Adrenal gland (tissue), 12 donors: ENCODE results near the gene HIPK4. TPM values are rescaled to one million over a fixed set of nuclear protein-coding genes. Genes with fewer than 3 reads are reported as not detected.

Source experiments
- DNase-seq, 7 donors: peaks; one replicate each; pipeline ENCODE4 v3.0.0-alpha.2; 2019 to 2020
- H3K27ac ChIP-seq, 5 donors: fragments of 200-600 bp; sonication (generic) in 4 of 5; 1 replicate in 3 of 5; 2 replicates in 2 of 5; pipeline versions ENCODE4 v1.5.1 to v1.8.0; 2016 to 2020; ENCODE audit warnings: mild to moderate bottlenecking in 1 of 5
- H3K27me3 ChIP-seq: fragments of 200-600 bp; 2 replicates; pipeline ENCODE4 v1.8.0; 2021
- H3K36me3 ChIP-seq, 2 donors: fragments of 200-600 bp; replicated peaks in 1 of 2; 1 replicate in 1 of 2; 2 replicates in 1 of 2; pipeline versions ENCODE4 v1.5.1 to v1.8.0; 2018 to 2022
- H3K4me1 ChIP-seq, 2 donors: fragments of 200-600 bp; replicated peaks in 1 of 2; 1 replicate in 1 of 2; 2 replicates in 1 of 2; pipeline versions ENCODE4 v1.5.1 to v1.8.0; 2018 to 2021
- H3K4me3 ChIP-seq, 4 donors: fragments of 200-600 bp; sonication (generic) in 3 of 4; one replicate each; pipeline ENCODE4 v1.5.1; 2016 to 2018
- H3K9me3 ChIP-seq, 3 donors: fragments of 200-600 bp; sonication (generic) in 1 of 3; replicated peaks in 1 of 3; 1 replicate in 2 of 3; 2 replicates in 1 of 3; pipeline versions ENCODE4 v1.5.1 to v1.8.0; 2016 to 2021
- CTCF ChIP-seq, 6 experiments: fragments of 450-650 bp in 4 of 6; fragments of 200-600 bp in 2 of 6; sonication (generic) in 1 of 6; IDR thresholded peaks; 1 replicate in 5 of 6; 2 replicates in 1 of 6; pipeline versions ENCODE4 v1.5.1 to v1.8.0; 2016 to 2021; ENCODE audit warnings: antibody characterized with exemption in 6 of 6, mild to moderate bottlenecking in 2 of 6, moderate library complexity in 1 of 6
- POLR2A ChIP-seq, 2 donors: fragments of 450-650 bp; IDR thresholded peaks; one replicate each; pipeline ENCODE4 v1.6.1; 2017; ENCODE audit warnings: antibody characterized with exemption in 2 of 2, mild to moderate bottlenecking in 2 of 2, moderate library complexity in 1 of 2
- WGBS, 4 donors: extraction: QIAGEN DNeasy Blood & Tissue Kit in 2 of 4; methylation state at CpG; one replicate each; pipeline versions ENCODE4 v1.1.5 to v1.1.7; 2013 to 2017; 5-methylcytosine and 5-hydroxymethylcytosine counted together
- intact Hi-C, 2 donors: fragments of 100-400 bp; cut with DNase I; formaldehyde crosslinking; loops; one replicate each; pipeline versions ENCODE4 v1.14.1 to v1.15.0; 2022 to 2023
- polyA plus RNA-seq, 3 donors: library from polyadenylated mRNA; stranded (reverse); fragments of 200-250 nt in 2 of 3; fragments of 350-450 nt in 1 of 3; fragmentation: Illumina TruSeq in 1 of 3; extraction: RNeasy Lipid Tissue Mini Kit (QIAGEN cat#74804) in 1 of 3; gene quantifications; one replicate each; pipeline ENCODE4 v1.2.3, GENCODE V29; 2013 to 2014
- total RNA-seq, 9 donors: library from RNA; depleted of rRNA in 4 of 9; stranded (reverse); fragments of >200 nt in 4 of 9; fragments of 120-200 nt in 1 of 9; fragmentation: NEBNext Ultra II Directional in 1 of 9; extraction: Animal tissue kit (Norgen Biotek cat#: 25700) in 1 of 9; gene quantifications; one replicate each; pipeline versions ENCODE4 v1.1.0 to v1.2.4, GENCODE V29; 2013 to 2023
- donor health status: healthy with polysubstance abuse.
- donor health status: Bipolar disorder and iron deficiency.
- donor health status: DM: yes; HTN: yes; CAD: no.
- donor health status: DM: no; HTN: no; CAD: no.
- donor health status: DM: no; HTN: no; CAD: no.
- donor health status: DM: yes; HTN: yes; CAD: no.

HIPK4 gene
- total and polyA plus RNA-seq, 12 donors, result 0.06 to 0.34 (median 0.20) TPM; not detected in 3

DNA sequence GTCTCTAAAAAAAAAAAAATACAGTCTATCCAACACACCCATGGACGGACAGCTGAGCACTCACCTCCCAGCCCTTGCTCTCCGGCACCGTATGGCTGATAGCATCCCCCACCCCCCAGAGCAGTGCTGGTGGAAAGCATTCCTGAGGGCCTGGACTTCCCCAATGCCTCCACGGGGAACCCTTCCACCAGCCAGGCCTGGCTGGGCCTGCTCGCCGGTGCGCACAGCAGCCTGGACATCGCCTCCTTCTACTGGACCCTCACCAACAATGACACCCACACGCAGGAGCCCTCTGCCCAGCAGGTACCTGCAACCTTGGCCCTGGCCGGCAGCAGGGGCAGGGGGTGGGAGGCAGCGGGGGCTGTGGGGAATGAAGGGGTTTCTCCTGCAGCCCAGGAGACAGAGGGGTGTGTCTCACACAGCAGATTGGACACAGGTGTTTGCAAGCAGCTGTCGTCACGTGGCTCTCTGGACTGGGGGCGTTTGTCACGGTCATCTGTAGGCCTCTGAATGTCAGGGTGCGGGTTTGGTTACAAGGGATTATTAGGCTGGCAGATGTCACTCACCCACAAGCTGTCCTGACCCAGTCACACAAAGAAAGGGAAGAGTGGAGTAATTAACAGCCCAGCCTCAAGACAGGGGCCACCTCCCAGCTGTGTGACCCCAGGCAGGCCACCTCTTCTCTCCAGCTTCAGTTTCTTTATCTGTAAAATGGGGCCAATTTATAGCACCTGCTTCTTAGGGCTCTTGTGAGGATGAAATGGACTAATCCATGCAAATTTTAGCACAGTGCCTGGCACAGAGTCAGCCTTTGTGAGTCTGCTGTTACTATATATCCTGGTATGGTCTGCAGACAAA, 22.2 kb downstream of the HIPK4 start:
- 81 to 88% (median 87%) methylated on average over 12 to 16 of the region's 16 CpGs for WGBS, 4 donors
- no peaks in the 10 kb centered on the region for H3K9me3 ChIP-seq
- intact Hi-C loops, result no loop called here
- H3K36me3 ChIP-seq, result peaks cover 0 to 61% of the 10 kb centered on the region in 2 donors
- H3K4me3 ChIP-seq, result no peak overlapping the region
- H3K27ac ChIP-seq, result peak overlapping the region in 1 of 5 donors; percentile 5
- no peaks in the 10 kb centered on the region for H3K27me3 ChIP-seq
- no peak for DNase-seq
- TF ChIP-seq CTCF (IDR thresholded peaks at IDR 0.05) (no peak), POLR2A (IDR thresholded peaks at IDR 0.05) (no peak)
- peaks cover 6 to 13% of the 10 kb centered on the region in 2 donors for H3K4me1 ChIP-seq

DNA sequence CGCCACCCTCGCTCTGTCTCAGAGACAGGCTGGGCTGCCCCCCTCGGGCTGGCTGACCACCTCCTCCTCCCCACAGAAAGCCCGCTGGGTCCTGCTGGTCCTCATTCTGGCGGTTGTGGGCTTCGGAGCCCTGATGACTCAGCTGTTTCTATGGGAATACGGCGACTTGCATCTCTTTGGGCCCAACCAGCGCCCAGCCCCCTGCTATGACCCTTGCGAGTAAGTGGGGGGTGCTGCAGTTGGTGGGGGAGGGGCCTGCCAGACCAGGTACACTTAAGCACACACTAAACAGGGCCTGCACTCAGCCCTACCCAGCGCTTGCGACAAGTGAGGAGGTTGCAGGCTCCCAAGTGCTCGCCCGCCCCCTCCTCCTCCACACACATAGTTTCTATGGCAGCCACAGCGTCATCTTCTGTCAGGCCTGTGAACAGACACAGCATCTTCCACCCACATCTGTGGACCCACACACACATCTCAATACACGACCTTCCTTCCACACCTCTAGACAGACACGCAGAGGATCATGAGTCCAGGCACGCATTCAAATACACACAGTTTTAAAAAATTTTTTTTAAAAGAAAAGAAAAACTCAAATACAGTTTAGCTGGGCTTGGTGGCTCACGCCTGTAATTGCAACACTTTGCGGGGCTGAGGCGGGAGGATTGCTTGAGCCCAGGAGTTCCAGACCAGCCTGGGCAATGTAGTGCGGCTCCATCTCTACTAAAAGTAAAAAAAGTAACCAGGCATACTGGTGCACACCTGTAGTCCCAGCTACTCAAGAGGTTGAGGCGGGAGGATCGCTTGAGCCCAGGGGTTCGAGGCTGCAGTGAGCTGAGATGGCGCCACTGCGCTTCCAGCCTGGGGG, 23.1 kb downstream of the HIPK4 start:
- Histone ChIP-seq H3K9me3 (no peaks in the 10 kb centered on the region), H3K27me3 (no peaks in the 10 kb centered on the region), H3K4me1 (peaks cover 6 to 13% of the 10 kb centered on the region in 2 donors), H3K36me3 (peaks cover 0 to 52% of the 10 kb centered on the region in 2 donors), H3K27ac (peak overlapping the region in 1 of 5 donors; percentile 54), H3K4me3 (no peak overlapping the region)
- 81 to 87% (median 83%) methylated on average over 15 to 27 of the region's 27 CpGs for WGBS, 4 donors
- DNase-seq, result peak in 1 of 7 donors; percentile 86
- intact Hi-C loops, result no loop called here
- no peak for TF ChIP-seq CTCF (IDR thresholded peaks at IDR 0.05)
- peak in 1 of 2 donors; percentile 20 for TF ChIP-seq POLR2A (IDR thresholded peaks at IDR 0.05)

DNA sequence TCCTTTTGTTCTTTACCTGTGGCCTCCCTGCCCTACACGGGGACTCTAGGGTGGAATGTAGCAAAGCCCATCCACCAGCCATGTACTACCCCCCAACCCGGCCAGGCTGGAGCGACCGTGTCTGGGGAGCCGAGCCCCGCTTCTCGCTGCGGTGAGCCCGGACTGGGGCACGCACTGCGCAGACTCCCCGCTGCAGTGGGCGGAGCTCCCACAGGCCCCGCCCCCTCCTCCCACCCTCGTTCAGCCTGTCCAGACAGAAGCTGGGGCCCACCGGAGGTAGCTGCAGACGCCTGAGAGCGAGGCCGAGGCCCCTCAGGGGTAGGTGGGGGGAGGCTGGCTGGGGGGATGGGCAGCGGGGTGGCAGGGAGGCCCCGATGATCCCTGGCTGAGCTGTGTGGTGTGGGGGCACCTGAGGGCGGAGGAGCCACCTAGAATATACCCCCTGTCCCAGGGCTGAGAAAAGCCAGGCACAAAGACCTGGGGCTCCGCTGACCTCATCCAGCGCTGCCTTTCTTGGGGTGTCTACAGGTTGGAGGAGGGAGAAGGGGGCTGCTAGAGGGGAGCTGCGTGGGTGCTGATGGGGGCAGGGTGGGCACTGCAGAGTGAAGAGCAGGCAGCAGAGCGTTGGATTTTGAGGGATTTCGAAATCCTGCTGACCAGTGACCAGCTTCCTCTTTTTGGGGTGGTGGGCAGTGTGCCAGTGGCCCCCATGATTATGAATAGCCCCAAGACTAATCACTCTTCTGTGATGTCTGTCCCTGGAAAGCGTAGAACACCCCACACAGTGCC, 24.2 kb downstream of the HIPK4 start:
- peaks cover 0 to 41% of the 10 kb centered on the region in 2 donors for H3K36me3 ChIP-seq
- DNase-seq, result peak; percentile 76 to 90 (median 82)
- H3K9me3 ChIP-seq, result no peaks in the 10 kb centered on the region
- intact Hi-C loops, result no loop called here
- no peaks in the 10 kb centered on the region for H3K27me3 ChIP-seq
- H3K4me1 ChIP-seq, result peaks cover 6 to 14% of the 10 kb centered on the region in 2 donors
- WGBS, 4 donors, result 12 to 30% (median 22%) methylated on average over 7 to 28 of the region's 28 CpGs
- peak overlapping the region in 2 of 4 donors; percentile 24 to 69 for H3K4me3 ChIP-seq
- TF ChIP-seq CTCF (IDR thresholded peaks at IDR 0.05) (no peak), POLR2A (IDR thresholded peaks at IDR 0.05) (peak in 1 of 2 donors; percentile 48)
- peak overlapping the region in 4 of 5 donors; percentile 8 to 73 (median 54) for H3K27ac ChIP-seq
